Germinal center (tissue), 1 donor: Measurements from ENCODE around the gene CAMKK2.

ENCODE experiments used
- DNase-seq: peaks from one replicate; pipeline ENCODE4 v3.0.0; 2012; ENCODE audit warnings: mixed read lengths, low spot score

The CAMKK2 gene

DNA sequence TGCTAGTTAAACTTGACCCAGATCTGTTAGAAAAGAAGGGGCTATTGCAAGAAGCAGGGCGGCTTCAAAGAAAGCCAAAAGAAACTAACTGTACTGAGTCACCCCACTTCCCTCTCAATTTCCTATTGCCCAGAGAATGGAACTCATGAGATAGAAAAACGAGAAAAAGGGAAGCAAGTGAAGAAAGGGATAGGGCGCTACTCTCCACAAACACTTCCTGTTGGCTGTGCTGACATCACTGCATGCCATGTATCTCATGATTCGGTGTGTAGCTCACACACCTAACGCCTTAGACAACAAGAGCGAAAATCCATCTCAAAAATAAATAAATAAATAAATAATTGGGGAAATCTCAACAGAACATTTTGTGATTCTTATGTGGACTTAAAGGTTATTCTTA lies 99.6 kb downstream of the CAMKK2 start:
- no peak for DNase-seq

- DNase-seq: no peak
These were observed 105.4 kb downstream of the CAMKK2 start for GRCh38 chr12:121191151-121191550.

DNA sequence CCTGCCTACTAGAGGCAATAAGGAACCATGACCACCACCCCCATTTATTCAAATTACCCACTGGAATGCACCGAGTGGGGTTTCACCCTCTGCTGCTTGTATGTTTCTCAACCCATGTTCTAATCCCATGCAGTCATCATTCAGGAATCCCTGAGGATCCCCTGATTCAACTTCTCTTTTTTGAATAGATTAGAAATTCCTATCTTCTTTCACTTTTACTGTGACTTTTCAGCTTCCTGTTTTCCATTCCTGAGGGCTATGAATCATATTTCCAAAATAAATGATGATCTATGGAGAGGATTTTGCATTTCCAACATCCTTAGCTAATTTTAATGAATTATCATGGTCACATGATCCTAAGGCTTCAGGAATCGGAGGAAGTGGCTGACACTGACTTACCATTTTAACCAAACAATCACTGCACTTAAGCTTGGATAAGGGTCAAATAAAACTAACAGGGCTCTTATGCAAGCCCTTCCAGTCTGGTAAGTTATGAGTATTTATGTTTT lies 105.9 kb downstream of the CAMKK2 start:
- DNase-seq: peak; percentile 29

GRCh38 chr12:121189619-121190155 lies 106.8 kb downstream of the CAMKK2 start:
- DNase-seq: no peak

DNA sequence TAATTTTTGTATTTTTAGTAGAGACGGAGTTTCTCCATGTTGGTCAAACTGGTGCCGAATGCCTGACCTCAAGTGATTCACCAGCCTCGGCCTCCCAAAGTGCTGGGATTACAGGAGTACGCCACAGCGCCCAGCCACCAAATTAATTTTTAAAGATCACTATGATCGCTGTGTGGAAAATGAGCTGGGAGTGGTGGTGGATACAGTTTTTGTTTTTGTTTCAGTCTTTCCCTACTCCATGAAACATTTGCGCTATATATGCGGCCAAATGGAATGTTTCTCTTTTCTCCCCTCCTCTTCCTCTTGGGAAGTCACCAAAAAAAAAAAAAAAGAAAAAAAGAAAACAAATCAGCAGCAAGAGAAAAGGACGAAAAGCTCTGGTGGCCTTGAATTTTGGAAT lies 107.4 kb downstream of the CAMKK2 start:
- no peak for DNase-seq

GRCh38 chr12:121188227-121188626 lies 108.3 kb downstream of the CAMKK2 start:
- DNase-seq: no peak
